Neural cell (in vitro differentiated cells): ENCODE data around the gene NDST1.

Experiments
- EZH2 ChIP-seq: fragments of 200-600, 300-800 bp; shearing (Covaris generic), sonication (generic); IDR thresholded peaks from 2 replicates; pipeline ENCODE4 v1.6.1; 2014; ENCODE audit warnings: antibody characterized with exemption, low read length, borderline replicate concordance, mild to moderate bottlenecking; ENCODE audit not compliant: insufficient read depth, poor library complexity, severe bottlenecking
- MXI1 ChIP-seq: fragments of 450-650 bp; conservative IDR thresholded peaks from 2 replicates; pipeline ENCODE4 v1.6.1; 2014; ENCODE audit warnings: antibody characterized with exemption, mild to moderate bottlenecking; ENCODE audit not compliant: poor library complexity, severe bottlenecking
- RAD21 ChIP-seq: fragments of 450-650 bp; conservative IDR thresholded peaks from 2 replicates; pipeline ENCODE4 v1.6.1; 2014; ENCODE audit warnings: antibody characterized with exemption, mild to moderate bottlenecking, moderate library complexity

DNA sequence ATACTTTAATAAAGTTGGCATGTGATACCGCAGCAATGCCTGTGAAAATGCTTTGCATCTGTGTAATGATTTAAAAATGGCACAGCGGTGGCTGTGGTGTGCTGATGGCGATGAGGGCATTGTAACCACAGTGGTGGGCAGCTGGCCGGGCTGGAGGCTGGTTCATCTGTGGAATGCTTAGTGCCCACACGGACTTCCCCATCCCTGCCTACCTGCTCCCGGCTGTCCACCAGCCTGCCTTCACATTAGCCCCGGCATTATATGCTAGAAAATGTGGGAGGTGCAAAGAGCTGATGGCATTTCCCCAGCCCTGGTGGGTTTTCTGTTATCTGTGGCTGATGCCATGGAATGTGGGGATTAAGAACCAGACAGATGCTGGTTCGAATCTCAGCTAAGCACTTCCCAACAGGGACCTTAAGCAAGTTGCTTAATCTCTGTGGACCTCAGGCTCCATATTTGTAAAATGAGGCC is 2.9 kb upstream of the NDST1 start:
- TF ChIP-seq EZH2 (no peak), RAD21 (no peak), MXI1 (no peak)
